ENCODE results near the gene PTPN4.

PTPN4 gene

DNA sequence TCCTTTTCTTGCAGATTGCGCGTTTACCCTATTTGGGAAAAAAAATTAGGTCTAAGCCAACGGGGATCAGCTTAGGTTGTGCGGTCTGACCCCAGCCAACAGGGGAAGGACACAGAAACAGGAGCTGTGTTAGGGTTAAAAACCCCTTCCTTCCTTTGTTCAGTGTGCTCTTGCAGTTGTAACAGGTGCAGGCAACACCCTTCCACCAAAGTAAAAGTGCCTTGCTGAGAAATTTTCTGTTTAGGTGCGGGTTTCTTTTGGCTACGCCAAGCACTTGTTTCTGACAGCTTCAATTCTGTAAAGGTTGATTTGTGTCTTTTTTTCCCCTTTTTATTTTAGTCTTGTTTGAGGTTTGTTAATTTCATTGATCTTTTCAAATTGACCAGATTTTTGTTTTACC is 92.5 kb downstream of the PTPN4 start:
- no peak overlapping the region for H3K4me3 ChIP-seq (ENCODE audit: low read depth, low read length)

DNA sequence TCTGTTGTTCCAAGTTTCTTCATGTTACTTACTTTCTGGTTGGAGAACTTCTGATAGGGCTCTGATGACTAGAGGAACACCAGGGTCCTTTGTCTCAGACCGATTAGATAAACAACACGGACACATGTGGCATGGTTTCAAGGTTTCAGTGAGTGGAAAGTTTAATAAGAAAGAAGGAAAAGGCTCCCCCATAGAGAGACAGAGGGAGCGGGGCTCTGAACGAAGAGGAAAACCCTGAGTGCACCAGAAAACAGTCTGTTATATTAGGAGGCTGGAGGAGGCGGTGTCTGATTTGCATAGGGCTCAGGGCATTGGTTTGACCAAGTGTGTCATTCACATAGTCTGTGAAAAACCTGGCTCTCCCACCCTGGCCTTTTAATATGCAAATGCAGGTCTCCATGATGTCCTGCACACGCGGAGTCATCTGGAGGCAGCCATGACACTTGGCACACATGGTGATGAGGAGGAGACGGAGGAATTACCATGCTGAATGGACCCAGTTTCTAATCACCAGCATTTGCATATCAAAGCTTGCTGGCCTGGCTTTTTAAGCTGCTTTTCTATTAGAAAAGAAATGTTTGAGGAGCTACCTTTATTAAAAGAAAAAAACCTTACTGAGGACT is 94.2 kb downstream of the PTPN4 start:
- H3K4me3 ChIP-seq (ENCODE audit: low read depth, low read length) = no peak overlapping the region

DNA sequence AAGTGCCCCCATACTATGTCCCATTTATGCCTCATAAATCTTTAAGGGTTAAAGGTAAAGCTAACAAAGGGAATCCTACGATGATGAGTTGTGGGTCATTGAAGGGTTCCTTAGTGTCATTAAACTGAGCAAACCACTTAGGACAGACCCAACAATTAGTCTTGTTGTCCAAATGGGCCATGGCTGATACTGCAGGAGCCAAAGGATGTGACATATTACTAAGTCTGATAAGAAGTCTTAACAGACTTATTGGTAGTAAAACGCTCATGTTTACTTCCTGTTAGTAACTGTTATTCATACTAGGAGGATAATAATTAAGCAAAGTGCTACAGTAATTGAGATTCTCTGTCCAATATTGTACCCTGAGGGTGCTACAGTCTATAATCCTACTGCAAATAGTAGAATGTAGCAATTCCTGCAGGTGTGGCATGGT is 96.8 kb downstream of the PTPN4 start:
- no peak overlapping the region for H3K4me3 ChIP-seq (ENCODE audit: low read depth, low read length)

DNA sequence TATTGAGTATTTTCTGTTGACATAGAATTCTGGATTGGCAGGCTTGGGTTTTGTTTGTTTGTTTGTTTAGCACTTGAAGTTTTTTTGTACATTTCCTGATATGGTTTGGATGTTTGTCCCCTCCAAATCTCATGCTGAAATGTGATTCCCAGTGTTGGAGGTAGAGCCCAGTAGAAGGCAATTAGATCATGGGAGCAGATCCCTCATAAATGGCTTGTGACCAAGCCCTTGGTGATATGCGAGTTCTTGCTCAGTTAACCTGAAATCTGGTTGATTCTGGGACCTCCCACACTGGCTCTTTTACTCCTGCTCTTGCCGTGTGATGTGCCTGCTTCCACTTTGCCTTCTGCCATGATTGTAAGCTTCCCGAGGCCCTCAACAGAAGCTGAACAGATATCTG is 98.0 kb downstream of the PTPN4 start:
- H3K4me3 ChIP-seq (ENCODE audit: low read depth, low read length) = no peak overlapping the region

DNA sequence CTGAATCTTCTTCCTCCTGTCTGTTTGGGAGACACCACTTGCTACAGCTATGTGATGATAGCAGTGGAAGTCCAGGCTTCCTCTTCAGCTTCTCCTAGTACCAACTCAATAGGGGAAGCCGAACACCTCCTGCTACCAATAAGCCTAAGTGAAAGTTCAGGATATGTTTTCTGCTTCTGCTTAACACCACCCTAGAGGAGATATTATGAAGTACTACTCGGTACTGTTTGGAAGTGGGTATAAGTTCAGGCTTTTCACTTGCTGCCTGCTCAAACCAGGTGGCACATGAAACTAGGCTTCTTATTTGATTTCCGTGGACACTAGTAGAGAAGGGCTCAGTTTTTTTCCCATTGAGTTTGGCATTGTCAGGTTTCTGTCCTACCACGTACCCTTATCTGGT is 99.8 kb downstream of the PTPN4 start:
- H3K4me3 ChIP-seq (ENCODE audit: low read depth, low read length) = no peak overlapping the region

DNA sequence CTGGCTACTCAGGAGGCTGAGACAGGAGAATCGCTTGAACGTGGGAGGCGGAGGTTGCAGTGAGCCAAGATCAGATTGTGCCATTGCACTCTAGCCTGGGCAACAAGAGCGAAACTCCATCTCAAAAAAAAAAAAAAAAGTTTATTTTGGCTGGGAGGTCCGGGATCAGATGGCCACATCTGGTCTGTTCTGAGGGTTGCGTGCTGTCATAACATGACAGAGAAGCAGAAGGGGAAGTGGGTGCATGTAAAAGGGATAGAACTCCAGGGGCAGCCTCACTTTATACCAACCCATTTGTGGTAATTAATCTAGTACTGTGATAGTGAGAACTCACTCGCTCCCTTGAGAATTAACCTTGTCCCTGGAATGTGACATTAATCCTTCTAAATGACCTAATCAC is 101.2 kb downstream of the PTPN4 start:
- no peak overlapping the region for H3K4me3 ChIP-seq (ENCODE audit: low read depth, low read length)

DNA sequence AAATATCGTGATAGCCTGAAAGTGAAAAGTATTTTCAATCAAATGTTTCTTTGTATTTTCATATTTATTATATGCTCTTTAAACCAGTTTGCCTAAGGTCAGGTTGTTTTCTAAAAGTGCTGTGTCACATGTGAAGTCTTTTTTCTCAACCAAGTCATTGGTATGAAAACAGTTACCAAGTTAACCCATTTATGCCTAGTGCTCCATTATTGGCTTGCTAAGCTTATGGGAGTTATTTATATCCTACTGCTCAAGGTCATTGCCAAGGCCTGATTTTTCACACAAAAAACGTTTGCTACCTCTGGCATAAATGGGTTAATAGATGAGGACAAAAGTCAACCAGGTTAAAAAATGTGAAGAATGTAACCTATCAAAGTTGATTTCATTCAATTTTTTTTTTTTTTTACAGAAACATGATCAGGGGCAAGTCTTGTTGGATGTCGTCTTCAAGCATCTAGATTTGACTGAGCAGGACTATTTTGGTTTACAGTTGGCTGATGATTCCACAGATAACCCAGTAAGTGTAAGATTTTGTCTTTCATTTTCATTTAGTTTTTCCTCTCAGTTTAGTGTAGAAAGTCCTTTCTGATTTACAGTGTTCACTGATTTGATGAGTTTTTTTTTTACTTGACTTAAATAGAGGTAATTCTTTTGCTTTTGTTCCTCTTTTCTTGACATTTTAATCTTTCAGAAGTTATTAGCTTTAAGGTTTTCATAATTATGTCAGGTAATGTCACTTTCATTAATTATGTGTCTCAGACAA is 102.6 kb downstream of the PTPN4 start:
- H3K4me3 ChIP-seq (ENCODE audit: low read depth, low read length) = no peak overlapping the region

DNA sequence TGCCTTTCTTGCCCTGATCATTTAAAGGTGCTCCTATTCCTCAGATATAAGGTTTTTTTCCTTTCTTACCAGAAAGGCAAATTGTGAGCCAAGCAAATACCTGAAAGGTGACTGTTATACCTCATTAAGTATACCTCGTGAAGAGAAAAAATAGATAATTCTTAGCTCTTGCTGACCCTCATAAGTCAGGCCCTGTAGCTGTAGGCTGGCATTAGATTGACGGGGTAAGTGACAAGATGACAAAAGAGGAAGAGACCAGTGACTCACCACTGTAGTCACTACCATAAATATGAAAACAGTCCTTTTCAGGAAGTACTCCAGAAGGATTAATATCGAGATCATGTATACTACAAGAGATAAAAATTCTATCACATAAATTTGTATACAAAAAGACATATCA is 104.6 kb downstream of the PTPN4 start:
- no peak overlapping the region for H3K4me3 ChIP-seq (ENCODE audit: low read depth, low read length)

DNA sequence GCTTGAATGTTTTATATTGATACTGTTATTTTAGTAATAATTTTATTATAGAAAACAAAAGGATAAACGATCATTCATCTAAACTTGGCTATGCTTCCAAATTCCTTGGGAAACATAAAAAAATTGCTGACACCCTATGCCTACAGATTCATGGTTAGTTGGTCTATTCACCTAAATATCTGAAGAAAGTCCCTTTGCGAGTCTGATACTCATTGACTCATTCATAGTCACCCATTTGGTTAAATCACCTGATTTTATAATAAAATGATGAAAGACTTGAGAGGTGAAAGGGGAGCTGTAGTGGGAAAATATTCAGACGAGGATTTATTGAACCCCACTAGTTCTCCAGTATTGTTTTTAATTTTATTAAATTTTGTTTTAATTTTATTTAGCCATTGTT is 112.0 kb downstream of the PTPN4 start:
- no peak overlapping the region for H3K4me3 ChIP-seq (ENCODE audit: low read depth, low read length)

DNA sequence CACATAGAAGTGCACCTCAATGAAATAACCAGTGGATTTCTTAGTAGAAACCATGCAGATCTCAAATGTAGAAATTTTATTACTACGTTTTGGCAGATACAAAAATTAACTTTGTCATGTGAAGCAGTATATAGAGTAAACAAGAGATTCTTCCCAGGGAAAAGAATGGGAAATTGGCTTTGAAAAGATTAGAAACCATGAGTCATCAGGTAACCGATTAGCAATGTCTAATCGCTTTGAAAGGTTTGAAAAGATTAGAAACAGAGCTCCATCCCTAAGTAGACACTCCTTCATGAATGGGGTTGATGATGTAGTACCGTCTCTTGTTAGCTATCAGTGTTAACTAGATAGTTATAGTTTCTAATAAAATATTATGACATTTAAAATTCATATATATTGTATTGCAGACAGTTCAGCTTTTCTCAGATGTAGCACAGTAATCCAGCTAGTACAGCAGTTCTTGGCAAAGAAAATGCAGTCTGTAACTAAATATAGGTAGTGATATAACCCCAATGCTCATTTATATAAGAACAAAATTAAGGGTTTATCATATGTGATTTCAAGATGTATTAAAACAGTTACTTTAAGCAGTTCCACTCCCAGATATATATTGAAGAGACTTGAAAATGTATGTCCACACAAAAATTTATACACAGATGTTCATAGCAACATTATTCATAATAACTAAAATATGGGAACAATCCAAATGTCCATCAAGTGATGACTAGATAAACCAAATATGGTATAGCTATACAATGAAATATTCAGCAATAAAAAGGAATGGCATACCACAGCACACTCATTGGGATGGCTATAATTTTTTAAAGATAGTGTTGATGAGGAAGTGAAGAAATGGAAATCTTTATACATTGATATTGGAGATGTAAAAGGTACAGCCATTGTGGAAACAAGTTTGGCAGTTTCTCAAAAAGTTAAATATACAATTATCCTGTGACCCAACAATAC is 113.9 kb downstream of the PTPN4 start:
- no peak overlapping the region for H3K4me3 ChIP-seq (ENCODE audit: low read depth, low read length)

DNA sequence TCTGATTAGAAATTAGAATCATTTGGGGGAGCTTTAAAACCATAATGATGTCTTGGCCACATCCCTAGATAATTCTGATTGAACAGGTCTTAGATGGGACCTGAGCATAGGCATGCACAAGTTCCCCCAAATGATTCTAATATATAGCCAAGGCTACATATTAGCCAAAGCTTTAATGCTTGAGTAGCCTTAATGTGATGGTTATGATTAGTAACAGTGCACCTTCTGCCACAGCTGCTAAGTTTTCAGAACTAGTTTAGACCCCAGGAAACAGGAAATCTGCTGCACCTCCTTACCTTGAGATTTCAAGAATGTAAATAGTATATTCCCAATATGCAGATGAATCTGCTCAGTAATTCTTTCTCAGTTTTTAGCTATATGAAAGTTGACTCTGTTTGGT is 119.8 kb downstream of the PTPN4 start:
- no peak overlapping the region for H3K4me3 ChIP-seq (ENCODE audit: low read depth, low read length)

DNA sequence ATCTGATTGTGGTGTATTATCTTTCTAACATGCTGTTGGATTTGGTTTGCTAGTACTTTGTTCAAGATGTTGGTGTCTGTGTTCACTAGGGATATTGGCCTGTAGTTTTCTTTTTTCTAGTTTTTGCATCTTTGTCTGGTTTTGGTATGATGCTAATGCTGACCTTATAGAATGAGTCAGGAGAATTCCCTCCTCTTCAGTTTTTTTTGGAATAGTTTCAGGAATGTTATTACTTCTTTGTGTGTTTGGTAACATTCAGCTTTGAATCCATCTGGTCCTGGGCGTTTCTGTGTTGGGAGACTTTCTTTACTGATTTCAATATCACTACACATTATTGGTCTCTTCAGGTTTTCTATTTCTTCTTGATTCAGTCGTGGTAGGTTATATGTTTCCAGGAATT is 129.0 kb downstream of the PTPN4 start:
- no peak overlapping the region for H3K4me3 ChIP-seq (ENCODE audit: low read depth, low read length)

DNA sequence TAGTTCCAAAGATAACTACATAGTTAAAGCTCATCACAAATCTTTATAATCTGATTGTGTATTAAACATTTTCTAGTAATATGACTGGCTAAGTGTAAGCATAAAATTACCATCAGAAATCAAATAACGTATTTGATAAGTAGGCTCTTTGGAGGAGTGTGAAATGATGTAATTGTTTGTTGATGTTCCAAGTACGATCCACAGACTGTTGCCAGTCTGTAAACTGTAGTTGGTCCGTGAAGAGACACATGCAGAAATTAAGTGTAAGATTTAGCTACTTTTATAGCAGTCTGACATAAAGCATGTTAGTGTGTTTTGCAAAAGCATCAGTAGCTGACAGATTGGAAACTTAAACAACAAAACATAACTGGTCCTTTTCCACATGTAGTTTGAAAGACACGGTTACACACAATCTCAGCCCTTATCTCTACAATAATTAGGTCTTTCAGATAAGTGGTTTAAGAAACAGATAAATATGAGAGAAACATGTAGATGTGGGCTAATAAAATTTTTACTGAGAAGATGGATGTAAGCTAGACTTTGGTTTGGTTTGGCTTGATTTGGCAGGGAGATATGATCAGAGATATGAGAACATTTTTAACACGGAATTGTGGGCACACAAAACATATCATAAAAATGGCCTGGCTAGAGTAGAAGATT is 138.1 kb downstream of the PTPN4 start:
- H3K4me3 ChIP-seq (ENCODE audit: low read depth, low read length) = no peak overlapping the region

DNA sequence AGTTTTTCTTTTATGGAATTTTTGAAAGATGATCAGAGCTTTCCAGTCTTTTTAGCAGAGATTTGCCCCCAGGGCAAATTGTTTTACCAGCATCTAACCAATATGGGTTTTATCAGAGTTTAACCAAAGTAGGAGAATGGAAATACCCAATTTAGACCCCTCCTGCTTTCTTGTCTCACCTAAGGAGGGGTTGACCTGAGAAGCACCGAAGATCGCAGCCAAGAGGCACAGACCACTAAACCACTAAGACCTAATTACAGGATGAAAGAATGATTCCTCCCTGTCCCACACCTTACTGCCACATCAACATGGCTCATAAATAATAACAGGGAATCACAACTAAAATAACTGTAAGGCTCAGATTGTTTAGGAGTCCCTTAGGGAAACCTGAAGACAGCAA is 141.3 kb downstream of the PTPN4 start:
- H3K4me3 ChIP-seq (ENCODE audit: low read depth, low read length) = no peak overlapping the region

DNA sequence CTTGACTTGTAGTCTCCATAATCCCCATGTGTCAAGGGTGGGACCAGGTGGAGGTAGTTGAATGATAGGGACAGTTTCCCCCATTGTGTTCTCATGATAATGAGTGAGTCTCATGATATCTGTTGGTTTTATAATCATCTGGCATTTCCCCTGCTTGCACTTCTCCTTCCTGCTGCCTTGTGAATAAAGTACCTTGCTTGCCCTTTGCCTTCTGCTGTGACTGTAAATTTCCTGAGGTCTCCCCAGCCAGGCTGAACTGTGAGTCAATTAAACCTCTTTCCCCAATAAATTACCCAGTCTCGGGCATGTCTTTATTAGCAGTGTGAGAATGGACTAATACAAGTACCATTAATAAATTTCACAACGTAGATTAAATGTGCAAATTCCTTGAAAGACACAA is 150.8 kb downstream of the PTPN4 start:
- H3K4me3 ChIP-seq (ENCODE audit: low read depth, low read length) = no peak overlapping the region

DNA sequence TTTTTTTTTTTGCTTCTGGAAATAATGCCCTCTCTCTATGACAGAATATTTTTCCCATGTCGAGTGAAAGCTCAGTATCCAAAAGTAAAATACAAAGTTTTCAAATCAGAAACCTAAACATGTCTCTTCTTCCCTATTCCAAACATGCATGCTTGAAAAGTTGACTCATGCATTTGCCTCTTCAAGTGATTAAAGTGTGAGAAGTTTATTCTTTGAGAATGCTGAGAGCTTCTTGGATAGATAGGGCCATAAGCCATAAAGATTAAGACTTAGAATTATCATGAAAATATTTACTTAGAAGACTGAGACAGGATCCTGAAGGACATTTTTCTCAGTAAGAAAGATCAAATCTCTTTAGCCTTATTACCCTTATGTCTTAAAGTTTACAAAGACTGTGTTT is 154.5 kb downstream of the PTPN4 start:
- no peak overlapping the region for H3K4me3 ChIP-seq (ENCODE audit: low read depth, low read length)

DNA sequence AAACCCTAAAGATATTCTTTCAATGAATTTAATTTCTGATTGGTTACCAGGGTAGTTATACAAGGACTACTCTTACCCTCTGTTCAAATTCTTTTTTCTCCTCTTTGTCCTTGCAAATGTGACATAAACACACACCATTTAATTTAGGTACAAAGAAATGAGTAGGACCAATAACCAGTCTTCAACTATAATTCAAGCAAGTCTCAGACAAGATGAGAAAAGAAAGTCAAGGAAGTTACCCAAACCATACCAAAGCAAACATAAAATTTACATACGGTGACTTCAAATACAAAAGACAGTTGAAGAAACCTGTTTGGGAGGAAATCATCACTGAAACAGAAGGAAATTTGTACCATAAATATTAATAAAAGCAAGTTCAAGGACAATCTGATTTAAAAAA is 162.1 kb downstream of the PTPN4 start:
- no peak overlapping the region for H3K4me3 ChIP-seq (ENCODE audit: low read depth, low read length)

DNA sequence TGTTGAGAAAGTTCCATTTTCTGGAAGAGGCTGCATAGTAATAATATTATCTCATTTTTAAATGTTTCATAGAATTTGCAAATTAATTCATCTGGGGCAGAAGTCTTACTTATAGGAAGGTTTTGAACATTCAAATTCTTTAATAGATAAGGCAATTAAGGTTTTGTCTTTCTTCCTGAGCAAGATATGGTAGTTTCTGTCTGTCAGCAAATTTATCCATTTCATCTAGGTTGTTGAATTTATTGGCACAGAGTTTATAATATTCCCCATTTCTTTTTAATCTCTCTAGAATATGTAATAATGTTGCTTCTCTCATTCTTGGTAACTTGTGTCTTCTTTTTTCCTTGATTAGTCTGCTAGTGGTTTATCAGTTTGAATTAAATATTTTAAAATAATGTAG is 163.0 kb downstream of the PTPN4 start:
- no peak overlapping the region for H3K4me3 ChIP-seq (ENCODE audit: low read depth, low read length)

DNA sequence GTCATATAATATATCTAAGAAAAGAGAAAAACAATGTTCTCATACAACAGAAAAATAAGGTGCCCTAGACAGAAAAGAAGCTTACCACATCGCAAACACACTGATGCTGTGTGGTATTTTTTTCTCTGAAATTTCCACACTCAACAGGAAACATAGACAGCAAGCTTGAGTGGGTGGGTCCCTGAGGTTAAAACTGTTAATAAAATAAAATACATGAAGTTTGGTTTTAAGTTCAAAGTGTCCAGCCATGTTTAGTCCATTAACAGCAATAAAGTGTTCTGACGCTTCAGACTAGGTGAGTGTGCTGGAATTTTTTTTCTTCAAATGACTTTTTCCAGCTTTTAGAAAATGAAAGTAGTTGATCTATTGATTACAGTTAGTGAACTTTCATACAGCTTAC is 169.8 kb downstream of the PTPN4 start:
- no peak overlapping the region for H3K4me3 ChIP-seq (ENCODE audit: low read depth, low read length)

DNA sequence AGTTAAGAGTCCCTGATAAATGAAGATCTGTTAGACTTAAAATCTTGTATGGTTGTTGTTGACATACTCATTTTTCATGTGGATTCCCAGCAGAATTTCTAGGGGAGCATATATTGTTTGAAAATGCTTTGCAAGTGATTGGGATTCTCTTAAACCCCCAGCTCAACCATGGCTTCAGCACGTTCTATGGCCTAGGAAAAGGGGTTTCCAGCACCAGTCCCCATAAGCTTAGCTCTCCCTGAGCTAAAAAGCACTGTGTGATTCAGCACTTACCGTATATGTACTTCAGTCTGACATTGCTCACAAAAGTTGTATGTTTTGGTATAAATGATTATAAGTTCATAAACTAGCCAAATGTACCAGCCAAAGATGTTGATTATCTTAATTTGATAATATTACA is 173.1 kb downstream of the PTPN4 start:
- H3K4me3 ChIP-seq (ENCODE audit: low read depth, low read length) = no peak overlapping the region

DNA sequence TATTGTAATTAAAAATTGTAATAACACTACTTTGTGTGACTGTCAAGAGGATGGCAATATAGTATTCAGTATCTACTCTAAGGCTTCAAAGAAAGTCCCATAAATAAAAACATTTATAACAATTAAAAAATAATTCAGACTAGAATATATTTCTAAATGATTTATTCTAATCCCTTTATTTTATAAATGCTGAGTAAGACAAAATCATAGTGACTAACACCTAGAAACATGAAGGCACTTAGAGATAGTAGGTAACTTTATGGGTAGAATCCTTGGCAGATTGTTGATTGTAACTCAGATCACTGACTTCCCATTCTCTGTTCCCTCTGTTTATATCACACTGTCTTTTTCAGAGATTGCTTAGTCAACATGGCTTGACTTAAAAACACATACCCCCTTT is 174.6 kb downstream of the PTPN4 start:
- H3K4me3 ChIP-seq (ENCODE audit: low read depth, low read length) = no peak overlapping the region
